SU-DHL-6 (cell line): Measurements from ENCODE around the gene UCN2.

Experiments
- EZH2phosphoT487 ChIP-seq: fragments of 200-600 bp; sonication (generic), shearing (Covaris generic); conservative IDR thresholded peaks from 2 replicates; pipeline ENCODE4 v1.6.1; 2018; ENCODE audit warnings: mild to moderate bottlenecking, antibody characterized with exemption, low read length, moderate library complexity, mixed read lengths
- TF ChIP-seq, protein P1 (sequence below): fragments of 200-600 bp; sonication (generic); IDR thresholded peaks from one replicate; pipeline ENCODE4 v1.5.1; 2017; ENCODE audit warnings: antibody characterized with exemption, mild to moderate bottlenecking, low read length, moderate library complexity; ENCODE audit not compliant: insufficient read depth, poor library complexity, severe bottlenecking

DNA sequence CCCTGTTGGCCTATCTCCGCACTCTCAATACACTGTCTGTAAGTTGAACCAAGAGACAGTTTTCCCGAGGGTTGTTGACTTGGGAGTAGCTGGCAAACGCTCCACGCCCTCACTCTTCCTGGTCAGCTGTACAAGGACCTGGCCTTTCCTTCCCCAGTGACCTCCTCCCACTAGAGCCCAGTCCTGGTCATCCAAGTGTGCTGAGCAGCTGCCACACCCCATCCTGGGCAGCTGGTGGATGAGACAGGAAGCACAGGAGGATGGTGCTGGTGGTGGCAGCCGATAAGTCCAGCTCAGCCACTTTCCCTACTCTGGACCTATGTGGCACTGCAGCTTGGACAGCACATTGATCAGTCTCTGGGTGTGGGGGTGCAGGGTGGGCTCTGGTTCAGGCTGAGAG, 26.8 kb downstream of the UCN2 start:
- TF ChIP-seq, protein P1, sequence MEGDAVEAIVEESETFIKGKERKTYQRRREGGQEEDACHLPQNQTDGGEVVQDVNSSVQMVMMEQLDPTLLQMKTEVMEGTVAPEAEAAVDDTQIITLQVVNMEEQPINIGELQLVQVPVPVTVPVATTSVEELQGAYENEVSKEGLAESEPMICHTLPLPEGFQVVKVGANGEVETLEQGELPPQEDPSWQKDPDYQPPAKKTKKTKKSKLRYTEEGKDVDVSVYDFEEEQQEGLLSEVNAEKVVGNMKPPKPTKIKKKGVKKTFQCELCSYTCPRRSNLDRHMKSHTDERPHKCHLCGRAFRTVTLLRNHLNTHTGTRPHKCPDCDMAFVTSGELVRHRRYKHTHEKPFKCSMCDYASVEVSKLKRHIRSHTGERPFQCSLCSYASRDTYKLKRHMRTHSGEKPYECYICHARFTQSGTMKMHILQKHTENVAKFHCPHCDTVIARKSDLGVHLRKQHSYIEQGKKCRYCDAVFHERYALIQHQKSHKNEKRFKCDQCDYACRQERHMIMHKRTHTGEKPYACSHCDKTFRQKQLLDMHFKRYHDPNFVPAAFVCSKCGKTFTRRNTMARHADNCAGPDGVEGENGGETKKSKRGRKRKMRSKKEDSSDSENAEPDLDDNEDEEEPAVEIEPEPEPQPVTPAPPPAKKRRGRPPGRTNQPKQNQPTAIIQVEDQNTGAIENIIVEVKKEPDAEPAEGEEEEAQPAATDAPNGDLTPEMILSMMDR: no peak
- no peak for TF ChIP-seq EZH2phosphoT487
